B cell (primary cell): ENCODE measurements around the gene DCBLD2. TPM values are rescaled to one million over a fixed set of nuclear protein-coding genes. Genes with fewer than 3 reads are reported as not detected.

Experiments used
- ATAC-seq: fragments of 200-7000 bp; cut with Tn5 transposase; one replicate; pipeline ENCODE4 v1.10.0; 2021; ENCODE audit warnings: low read depth, mild to moderate bottlenecking, moderate number of reproducible peaks, moderate library complexity
- CTCF ChIA-PET: fragments of 350-600 bp; sonication (Branson Sonifier 250); formaldehyde crosslinking; loops from one replicate; lab custom pipeline; 2021; ENCODE audit warnings: antibody characterized with exemption, inconsistent platforms; lab: Charles Lee
- POLR2A ChIA-PET: fragments of 350-600 bp; sonication (Branson Sonifier 250); formaldehyde crosslinking; loops from one replicate; lab custom pipeline; 2021; ENCODE audit warnings: antibody characterized with exemption; lab: Charles Lee
- DNase-seq: peaks from one replicate; pipeline ENCODE4 v3.0.0; 2013
- H2AFZ ChIP-seq: 2 replicates; pipeline ENCODE4 v1.6.1; 2012; ENCODE audit warnings: mild to moderate bottlenecking, low read depth, low read length; ENCODE audit not compliant: insufficient read depth, poor library complexity, severe bottlenecking
- H3K27ac ChIP-seq, 2 donors: 1 replicate in 1 of 2; 2 replicates in 1 of 2; pipeline ENCODE4 v1.5.1; 2012 to 2013; ENCODE audit warnings: low read length in 2 of 2, mild to moderate bottlenecking in 2 of 2, moderate library complexity in 1 of 2
- H3K27me3 ChIP-seq, 4 experiments: fragments of 200-600 bp in 1 of 4; sonication (generic) in 1 of 4; replicated peaks in 1 of 4; 1 replicate in 2 of 4; 2 replicates in 2 of 4; pipeline versions ENCODE4 v1.6.1 to v1.7.0; 2013 to 2016; ENCODE audit warnings: low read length in 3 of 4, mild to moderate bottlenecking in 2 of 4, mixed read lengths in 1 of 4, moderate library complexity in 1 of 4; ENCODE audit not compliant: insufficient read depth in 4 of 4, control insufficient read depth in 3 of 4; ENCODE audit errors: control extremely low read depth in 1 of 4
- H3K36me3 ChIP-seq, 2 experiments: replicated peaks in 1 of 2; 1 replicate in 1 of 2; 2 replicates in 1 of 2; pipeline versions ENCODE4 v1.6.1 to v1.7.1; 2013; ENCODE audit warnings: low read length in 1 of 2; ENCODE audit not compliant: insufficient read depth in 2 of 2, control insufficient read depth in 1 of 2; ENCODE audit errors: control extremely low read depth in 1 of 2, extremely low read depth in 1 of 2
- H3K4me1 ChIP-seq, 2 donors: fragments of 200-600 bp in 1 of 2; sonication (generic) in 1 of 2; 1 replicate in 1 of 2; 2 replicates in 1 of 2; pipeline versions ENCODE4 v1.5.1 to v1.6.1; 2013 to 2017; ENCODE audit warnings: low read length in 2 of 2; ENCODE audit not compliant: control insufficient read depth in 2 of 2, insufficient read depth in 2 of 2
- H3K4me2 ChIP-seq: replicated peaks from 2 replicates; pipeline ENCODE3; 2012; ENCODE audit warnings: mild to moderate bottlenecking, low read depth, low read length; ENCODE audit not compliant: poor library complexity, severe bottlenecking
- H3K4me3 ChIP-seq, 5 experiments: fragments of 200-600 bp in 1 of 5; sonication (generic) in 1 of 5; 1 replicate in 3 of 5; 2 replicates in 2 of 5; pipeline versions ENCODE4 v1.5.1 to v1.7.0; 2011 to 2016; ENCODE audit warnings: low read length in 4 of 5, mild to moderate bottlenecking in 4 of 5, low read depth in 2 of 5, control low read depth in 1 of 5, moderate library complexity in 1 of 5; ENCODE audit not compliant: insufficient read depth in 1 of 5; ENCODE audit errors: control extremely low read depth in 1 of 5, extremely low read depth in 1 of 5
- H3K79me2 ChIP-seq: fragments of 200-600 bp; sonication (generic); one replicate; pipeline ENCODE4 v1.6.0; 2016; ENCODE audit warnings: low read length; ENCODE audit not compliant: control insufficient read depth, insufficient read depth
- H3K9ac ChIP-seq: fragments of 200-600 bp; sonication (generic); 2 replicates; pipeline ENCODE4 v1.6.1; 2017; ENCODE audit warnings: mild to moderate bottlenecking, low read length, moderate library complexity
- H3K9me3 ChIP-seq, 3 donors: one replicate each; pipeline versions ENCODE4 v1.6.1 to v1.7.1; 2013; ENCODE audit warnings: low read length in 2 of 3; ENCODE audit not compliant: control insufficient read depth in 2 of 3, insufficient read depth in 1 of 3; ENCODE audit errors: control extremely low read depth in 1 of 3
- H4K20me1 ChIP-seq: 2 replicates; pipeline ENCODE4 v1.6.0; 2012; ENCODE audit warnings: mild to moderate bottlenecking, low read length; ENCODE audit not compliant: insufficient read depth, control insufficient read depth, poor library complexity, severe bottlenecking
- H3K27ac Mint-ChIP-seq: one replicate; pipeline ENCODE4 v1.8.0; 2021; ENCODE audit warnings: mixed read lengths
- H3K27me3 Mint-ChIP-seq: one replicate; pipeline ENCODE4 v1.8.0; 2021; ENCODE audit warnings: mixed read lengths
- H3K4me1 Mint-ChIP-seq: one replicate; pipeline ENCODE4 v1.8.0; 2021; ENCODE audit warnings: mixed read lengths
- H3K4me3 Mint-ChIP-seq: one replicate; pipeline ENCODE4 v1.8.0; 2021; ENCODE audit warnings: mixed read lengths
- H3K9me3 Mint-ChIP-seq: one replicate; pipeline ENCODE4 v1.8.0; 2022; ENCODE audit warnings: mixed read lengths; ENCODE audit not compliant: insufficient read depth
- CTCF ChIP-seq: fragments of 200-600 bp; IDR thresholded peaks from one replicate; pipeline ENCODE4 v1.8.0; 2022; ENCODE audit warnings: antibody characterized with exemption, mild to moderate bottlenecking
- EZH2 ChIP-seq: IDR thresholded peaks from 2 replicates; pipeline ENCODE4 v1.6.1; 2012; ENCODE audit warnings: borderline replicate concordance, low read depth, mild to moderate bottlenecking, moderate library complexity, low read length; ENCODE audit not compliant: insufficient read depth, poor library complexity, severe bottlenecking
- WGBS: methylation state at CpG from one replicate; pipeline ENCODE4 v1.1.5; 2013; ENCODE audit warnings: missing lambda C conversion rate; ENCODE audit not compliant: insufficient coverage; 5-methylcytosine and 5-hydroxymethylcytosine counted together
- intact Hi-C: fragments of 100-400 bp; cut with micrococcal nuclease; formaldehyde crosslinking; loops from one replicate; pipeline ENCODE4 v1.10.0; 2022
- polyA plus RNA-seq: library from polyadenylated mRNA; depleted of rRNA; stranded (reverse); fragments of >200 nt; gene quantifications from 2 replicates; pipeline ENCODE4 v1.2.3, GENCODE V29; 2012
- total RNA-seq, 2 donors: library from RNA; stranded (reverse); fragments of 120-200 nt in 1 of 2; gene quantifications; 1 replicate in 1 of 2; 2 replicates in 1 of 2; pipeline versions ENCODE4 v1.2.3 to v1.2.4, GENCODE V29; 2013 to 2022

Gene DCBLD2
- total and polyA plus RNA-seq, 2 donors (not counting 1 experiment from before 2014, with no cell fraction given) = 0.37 to 3.5 TPM

- H3K27ac ChIP-seq = no peak overlapping the region
- H2AFZ ChIP-seq = no peak overlapping the region
- ChIA-PET CTCF (no interaction called here), POLR2A (no interaction called here)
- no peak overlapping the region for H3K9ac ChIP-seq
- intact Hi-C loops = no loop called here
- no peak overlapping the region for H3K4me3 ChIP-seq
- ATAC-seq = no peak
- H3K9me3 ChIP-seq = no peaks in the 10 kb centered on the region
- no peaks in the 10 kb centered on the region for H3K79me2 ChIP-seq
- H3K4me2 ChIP-seq = no peak overlapping the region
- DNase-seq = no peak
- H3K4me3 Mint-ChIP-seq = no peak overlapping the region
- H3K4me1 ChIP-seq = no peaks in the 10 kb centered on the region
- H4K20me1 ChIP-seq = no peaks in the 10 kb centered on the region
- no peaks in the 10 kb centered on the region for H3K36me3 ChIP-seq
- 94% methylated on average over 2 of the region's 2 CpGs for WGBS
- no peaks in the 10 kb centered on the region for H3K4me1 Mint-ChIP-seq
- no peaks in the 10 kb centered on the region for H3K9me3 Mint-ChIP-seq
- peaks cover 9% of the 10 kb centered on the region for H3K27me3 Mint-ChIP-seq
- no peaks in the 10 kb centered on the region for H3K27me3 ChIP-seq
- H3K27ac Mint-ChIP-seq = no peak overlapping the region
- TF ChIP-seq CTCF (no peak), EZH2 (no peak)
These were observed 121.2 kb downstream of the DCBLD2 start for GRCh38 chr3:98780343-98780742.

DNA sequence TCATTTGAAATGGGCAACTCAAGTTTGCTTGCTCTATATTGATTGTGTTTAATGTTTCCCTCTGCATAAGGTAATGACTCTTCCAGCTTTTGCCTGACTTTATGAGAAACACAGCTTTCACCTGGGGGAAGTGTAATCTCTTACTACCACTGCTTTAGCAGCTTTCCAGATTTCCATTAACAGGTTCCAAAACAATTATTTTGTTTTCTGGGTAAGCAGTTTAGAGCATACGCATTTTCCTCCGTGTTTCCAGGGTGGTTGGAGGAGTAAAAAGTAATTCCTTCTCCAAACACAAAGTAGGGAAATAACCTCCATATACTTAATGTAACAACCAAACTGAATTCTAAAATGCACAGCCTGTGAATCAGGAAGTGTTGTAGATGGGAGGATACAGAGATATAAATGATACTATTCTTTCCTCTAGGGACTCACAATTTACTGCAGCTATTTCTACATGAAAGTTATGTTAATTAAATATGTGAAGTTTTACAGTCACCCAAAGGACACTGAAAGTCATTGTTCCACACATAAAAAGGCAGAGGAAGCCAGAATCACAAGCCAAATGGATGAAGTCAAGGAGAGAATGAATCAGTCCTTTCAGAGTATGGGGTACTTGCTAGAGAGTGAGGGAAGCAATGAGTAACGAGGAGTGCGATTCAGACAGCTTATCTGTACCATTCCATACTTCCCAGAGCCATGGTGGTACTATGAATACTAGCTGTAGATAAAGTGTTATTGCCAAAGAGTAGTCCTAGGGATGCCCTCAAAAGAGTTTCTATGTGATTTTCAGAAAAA is 121.8 kb downstream of the DCBLD2 start:
- no peak overlapping the region for H2AFZ ChIP-seq
- POLR2A ChIA-PET = no interaction called here
- H3K27me3 Mint-ChIP-seq = peaks cover 8% of the 10 kb centered on the region
- no peaks in the 10 kb centered on the region for H3K4me1 ChIP-seq
- no peak overlapping the region for H3K27ac ChIP-seq
- no peak overlapping the region for H3K9ac ChIP-seq
- no peaks in the 10 kb centered on the region for H3K27me3 ChIP-seq
- no peak overlapping the region for H3K4me3 Mint-ChIP-seq
- H3K4me1 Mint-ChIP-seq = no peaks in the 10 kb centered on the region
- no CpG with 5 or more reads among the region's 4 CpGs for WGBS
- DNase-seq (no peak), ATAC-seq (no peak)
- H3K9me3 ChIP-seq = no peaks in the 10 kb centered on the region
- CTCF ChIA-PET = no interaction called here
- H3K9me3 Mint-ChIP-seq = no peaks in the 10 kb centered on the region
- no peaks in the 10 kb centered on the region for H4K20me1 ChIP-seq
- H3K4me2 ChIP-seq = no peak overlapping the region
- TF ChIP-seq CTCF (no peak), EZH2 (no peak)
- intact Hi-C loops = no loop called here
- no peaks in the 10 kb centered on the region for H3K36me3 ChIP-seq
- H3K79me2 ChIP-seq = no peaks in the 10 kb centered on the region
- H3K4me3 ChIP-seq = no peak overlapping the region
- H3K27ac Mint-ChIP-seq = no peak overlapping the region
